GM11168 (cell line): ENCODE data around the gene CYBRD1.
"Not testable (repeated sequence)": the region's sequence is repeated elsewhere in the genome, so short reads cannot be mapped to it uniquely, and the experiment has no call there.

ENCODE experiments used
- in situ Hi-C: fragments of 300-500 bp; cut with MboI; formaldehyde crosslinking; loops from one replicate; pipeline ENCODE4 v1.12.0; 2022; ENCODE audit warnings: low sequenced_read_pairs; ENCODE audit not compliant: unreplicated experiment

The CYBRD1 gene

GRCh38 chr2:171522052-171522787 lies at the start of gene CYBRD1:
CYBRD1 (plus strand) TSS chr2:171522474; CDS start chr2:171522546, 72 bp downstream.
- in situ Hi-C loops: no loop called here

GRCh38 chr2:171475979-171476378 lies 46.3 kb upstream of the CYBRD1 start:
- in situ Hi-C loops: no loop called here

GRCh38 chr2:171478345-171478744 lies 43.9 kb upstream of the CYBRD1 start:
- in situ Hi-C loops: no loop called here

- in situ Hi-C loops: no loop called here
Observed at GRCh38 chr2:171479154-171479814, 43.0 kb upstream of the CYBRD1 start.

GRCh38 chr2:171480908-171481307 lies 41.4 kb upstream of the CYBRD1 start:
- in situ Hi-C loops: no loop called here

GRCh38 chr2:171482308-171482707 lies 40.0 kb upstream of the CYBRD1 start:
- in situ Hi-C loops: no loop called here

GRCh38 chr2:171482877-171483276 lies 39.4 kb upstream of the CYBRD1 start:
- in situ Hi-C loops: no loop called here

- in situ Hi-C loops: no loop called here
Observed at GRCh38 chr2:171483793-171484192, 38.5 kb upstream of the CYBRD1 start.

- in situ Hi-C loops: no loop called here
Observed at GRCh38 chr2:171485116-171485515, 37.2 kb upstream of the CYBRD1 start.

GRCh38 chr2:171487201-171487600 lies 35.1 kb upstream of the CYBRD1 start:
- in situ Hi-C loops: no loop called here

GRCh38 chr2:171487803-171488259 lies 34.4 kb upstream of the CYBRD1 start:
- in situ Hi-C loops: no loop called here

- in situ Hi-C loops: no loop called here
Observed at GRCh38 chr2:171490577-171490976, 31.7 kb upstream of the CYBRD1 start.

- in situ Hi-C loops: no loop called here
Observed at GRCh38 chr2:171491292-171491691, 31.0 kb upstream of the CYBRD1 start.

GRCh38 chr2:171492664-171493063 lies 29.6 kb upstream of the CYBRD1 start:
- in situ Hi-C loops: no loop called here

- in situ Hi-C loops: not testable (repeated sequence)
Observed at GRCh38 chr2:171497664-171498063, 24.6 kb upstream of the CYBRD1 start.

- in situ Hi-C loops: no loop called here
Observed at GRCh38 chr2:171505374-171505773, 16.9 kb upstream of the CYBRD1 start.

- in situ Hi-C loops: no loop called here
Observed at GRCh38 chr2:171509945-171510731, 12.1 kb upstream of the CYBRD1 start.

- in situ Hi-C loops: no loop called here
Observed at GRCh38 chr2:171512014-171512413, 10.3 kb upstream of the CYBRD1 start.

- in situ Hi-C loops: no loop called here
Observed at GRCh38 chr2:171512683-171513195, 9.5 kb upstream of the CYBRD1 start.

- in situ Hi-C loops: no loop called here
Observed at GRCh38 chr2:171513719-171514160, 8.5 kb upstream of the CYBRD1 start.
